Measurements from ENCODE around the gene CDK17. TPM values are rescaled to one million over a fixed set of nuclear protein-coding genes. Genes with fewer than 3 reads are reported as not detected.

CDK17 gene
- total and polyA plus RNA-seq, 2 donors (not counting 1 experiment from before 2014, with no cell fraction given), result 15.6 to 87.8 TPM

DNA sequence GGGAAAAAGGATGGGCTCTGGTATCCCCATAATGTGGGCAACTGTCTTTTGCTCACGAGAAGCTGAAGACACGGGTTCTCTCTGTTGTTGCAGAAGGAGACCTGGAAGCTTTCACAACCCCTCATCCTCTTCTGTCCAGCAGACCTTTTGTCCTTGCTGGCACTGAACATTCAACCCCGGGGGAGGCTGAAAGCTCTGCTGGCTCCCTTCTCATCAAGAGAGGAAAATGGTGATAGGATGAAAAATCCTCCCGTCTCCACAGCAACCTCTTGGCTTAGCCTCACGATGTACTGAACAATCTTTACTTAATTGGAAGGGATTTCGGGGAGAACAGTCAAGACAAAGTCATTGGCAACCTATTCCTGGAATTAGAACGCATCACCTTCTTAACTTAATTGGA, 167.1 kb downstream of the CDK17 start:
- DNase-seq, result no peak
- Mint-ChIP-seq H3K27me3 (no peaks in the 10 kb centered on the region), H3K9me3 (ENCODE audit: insufficient read depth) (no peaks in the 10 kb centered on the region), H3K4me1 (peaks cover 22% of the 10 kb centered on the region), H3K27ac (no peak overlapping the region), H3K4me3 (no peak overlapping the region)
- H3K36me3 ChIP-seq (replicated peaks in 1 of 2; ENCODE audit: control extremely low read depth in 1 of 2, control insufficient read depth in 1 of 2, extremely low read depth in 1 of 2, insufficient read depth in 2 of 2, low read length in 1 of 2), result peaks cover 0 to 53% of the 10 kb centered on the region in 2 experiments
- TF ChIP-seq EZH2 (IDR thresholded peaks at IDR 0.05; ENCODE audit: borderline replicate concordance, insufficient read depth, low read depth, low read length, poor library complexity, severe bottlenecking) (no peak), CTCF (IDR thresholded peaks at IDR 0.05) (no peak)
- no peak overlapping the region for H2AFZ ChIP-seq (ENCODE audit: insufficient read depth, low read depth, low read length, poor library complexity, severe bottlenecking)
- H3K4me2 ChIP-seq (replicated peaks; ENCODE audit: low read depth, low read length, poor library complexity, severe bottlenecking), result no peak overlapping the region
- no peak overlapping the region for H3K4me3 ChIP-seq (ENCODE audit: control extremely low read depth in 1 of 5, extremely low read depth in 1 of 5, insufficient read depth in 1 of 5, low read depth in 2 of 5, low read length in 4 of 5)
- H3K4me1 ChIP-seq (ENCODE audit: control insufficient read depth in 2 of 2, insufficient read depth in 2 of 2, low read length in 2 of 2), result no peaks in the 10 kb centered on the region
- CTCF ChIA-PET, result no interaction called here
- H3K9me3 ChIP-seq (ENCODE audit: control extremely low read depth in 1 of 3, control insufficient read depth in 2 of 3, insufficient read depth in 1 of 3, low read length in 2 of 3), result peaks cover 0 to 5% (median 0%) of the 10 kb centered on the region in 3 donors
- no peak for ATAC-seq (ENCODE audit: low read depth)
- no peak overlapping the region for H3K27ac ChIP-seq (ENCODE audit: low read length in 2 of 2)
- peaks cover 98% of the 10 kb centered on the region for H3K79me2 ChIP-seq (ENCODE audit: control insufficient read depth, insufficient read depth, low read length)
- peaks cover 79% of the 10 kb centered on the region for H4K20me1 ChIP-seq (ENCODE audit: control insufficient read depth, insufficient read depth, low read length, poor library complexity, severe bottlenecking)
- H3K9ac ChIP-seq (ENCODE audit: low read length), result no peak overlapping the region
- POLR2A ChIA-PET, result no interaction called here
- intact Hi-C loops (cut with micrococcal nuclease), result no loop called here
- H3K27me3 ChIP-seq (replicated peaks in 1 of 4; ENCODE audit: control extremely low read depth in 1 of 4, control insufficient read depth in 3 of 4, insufficient read depth in 4 of 4, low read length in 3 of 4), result no peaks in the 10 kb centered on the region
- 88% methylated on average over 3 of the region's 7 CpGs for WGBS (ENCODE audit: insufficient coverage)

- ChIA-PET CTCF (no interaction called here), POLR2A (no interaction called here)
- Histone ChIP-seq H3K4me2 (replicated peaks; ENCODE audit: low read depth, low read length, poor library complexity, severe bottlenecking) (no peak overlapping the region), H4K20me1 (ENCODE audit: control insufficient read depth, insufficient read depth, low read length, poor library complexity, severe bottlenecking) (peaks cover 74% of the 10 kb centered on the region), H3K4me3 (ENCODE audit: control extremely low read depth in 1 of 5, extremely low read depth in 1 of 5, insufficient read depth in 1 of 5, low read depth in 2 of 5, low read length in 4 of 5) (no peak overlapping the region), H3K27ac (ENCODE audit: low read length in 2 of 2) (no peak overlapping the region), H3K4me1 (ENCODE audit: control insufficient read depth in 2 of 2, insufficient read depth in 2 of 2, low read length in 2 of 2) (no peaks in the 10 kb centered on the region), H3K36me3 (replicated peaks in 1 of 2; ENCODE audit: control extremely low read depth in 1 of 2, control insufficient read depth in 1 of 2, extremely low read depth in 1 of 2, insufficient read depth in 2 of 2, low read length in 1 of 2) (peaks cover 0 to 60% of the 10 kb centered on the region in 2 experiments), H3K9ac (ENCODE audit: low read length) (no peak overlapping the region), H3K9me3 (ENCODE audit: control extremely low read depth in 1 of 3, control insufficient read depth in 2 of 3, insufficient read depth in 1 of 3, low read length in 2 of 3) (no peaks in the 10 kb centered on the region), H2AFZ (ENCODE audit: insufficient read depth, low read depth, low read length, poor library complexity, severe bottlenecking) (no peak overlapping the region), H3K79me2 (ENCODE audit: control insufficient read depth, insufficient read depth, low read length) (peaks cover 98% of the 10 kb centered on the region), H3K27me3 (replicated peaks in 1 of 4; ENCODE audit: control extremely low read depth in 1 of 4, control insufficient read depth in 3 of 4, insufficient read depth in 4 of 4, low read length in 3 of 4) (no peaks in the 10 kb centered on the region)
- WGBS (ENCODE audit: insufficient coverage), result 98% methylated on average over 13 of the region's 13 CpGs
- H3K4me3 Mint-ChIP-seq, result no peak overlapping the region
- DNase-seq (no peak), ATAC-seq (ENCODE audit: low read depth) (no peak)
- H3K9me3 Mint-ChIP-seq (ENCODE audit: insufficient read depth), result no peaks in the 10 kb centered on the region
- H3K27me3 Mint-ChIP-seq, result no peaks in the 10 kb centered on the region
- H3K27ac Mint-ChIP-seq, result no peak overlapping the region
- peaks cover 7% of the 10 kb centered on the region for H3K4me1 Mint-ChIP-seq
- intact Hi-C loops (cut with micrococcal nuclease), result no loop called here
- TF ChIP-seq EZH2 (IDR thresholded peaks at IDR 0.05; ENCODE audit: borderline replicate concordance, insufficient read depth, low read depth, low read length, poor library complexity, severe bottlenecking) (no peak), CTCF (IDR thresholded peaks at IDR 0.05) (no peak)
Observed at GRCh38 chr12:96230646-96231045, 169.6 kb downstream of the CDK17 start.

Measured in B cell (primary cell).